Activated T-helper 1 cell treated with anti-CD3 and anti-CD28 coated beads, Interleukin-2, amount 50 U/mL, for 16 hours (primary cell): ENCODE results near the gene USH1G.
"Not testable (repeated sequence)": the region's sequence is repeated elsewhere in the genome, so short reads cannot be mapped to it uniquely, and the experiment has no call there.

Experiments
- DNase-seq, 2 donors: peaks; one replicate each; pipeline ENCODE4 v3.0.0-alpha.2; 2020; ENCODE audit warnings: low read depth in 1 of 2, low spot score in 1 of 2

USH1G gene

GRCh38 chr17:74877592-74878548 is 45.2 kb downstream of the USH1G start:
- no peak for DNase-seq

- DNase-seq = no peak
These were observed 47.0 kb downstream of the USH1G start for GRCh38 chr17:74875977-74876593.

- DNase-seq = no peak
These were observed 47.7 kb downstream of the USH1G start for GRCh38 chr17:74875155-74875976.

- no peak for DNase-seq
These were observed 48.4 kb downstream of the USH1G start for GRCh38 chr17:74874615-74875037.

- DNase-seq = no peak
These were observed 49.0 kb downstream of the USH1G start for GRCh38 chr17:74873874-74874614.

GRCh38 chr17:74873037-74873873 is 49.8 kb downstream of the USH1G start:
- peak; percentile 97 to 99 for DNase-seq

GRCh38 chr17:74872313-74873036 is 50.6 kb downstream of the USH1G start, which contains the start of gene FDXR:
Gene FDXR (minus strand): TSS chr17:74872994. CDS start chr17:74872944, 50 bp downstream.
- no peak for DNase-seq

- DNase-seq = no peak
These were observed 51.5 kb downstream of the USH1G start for GRCh38 chr17:74871356-74872076.

- no peak for DNase-seq
These were observed 52.5 kb downstream of the USH1G start for GRCh38 chr17:74870512-74870911.

- not testable (repeated sequence) for DNase-seq
These were observed 53.0 kb downstream of the USH1G start for GRCh38 chr17:74870028-74870427.

GRCh38 chr17:74868908-74869255 is 54.2 kb downstream of the USH1G start:
- DNase-seq = no peak

- no peak for DNase-seq
These were observed 54.7 kb downstream of the USH1G start for GRCh38 chr17:74868251-74868907.

GRCh38 chr17:74866198-74866835 is 56.7 kb downstream of the USH1G start:
- DNase-seq = no peak
